Measurements from ENCODE around the gene UNK. TPM values are rescaled to one million over a fixed set of nuclear protein-coding genes. Genes with fewer than 3 reads are reported as not detected.
A peak's percentile ranks its signal among the peaks of the same experiment; 100 is the strongest.
"Not testable (repeated sequence)": the region's sequence is repeated elsewhere in the genome, so short reads cannot be mapped to it uniquely, and the experiment has no call there.

The UNK gene
- total RNA-seq, 2 donors from 2014 or later, result 19.0 to 22.1 TPM

DNA sequence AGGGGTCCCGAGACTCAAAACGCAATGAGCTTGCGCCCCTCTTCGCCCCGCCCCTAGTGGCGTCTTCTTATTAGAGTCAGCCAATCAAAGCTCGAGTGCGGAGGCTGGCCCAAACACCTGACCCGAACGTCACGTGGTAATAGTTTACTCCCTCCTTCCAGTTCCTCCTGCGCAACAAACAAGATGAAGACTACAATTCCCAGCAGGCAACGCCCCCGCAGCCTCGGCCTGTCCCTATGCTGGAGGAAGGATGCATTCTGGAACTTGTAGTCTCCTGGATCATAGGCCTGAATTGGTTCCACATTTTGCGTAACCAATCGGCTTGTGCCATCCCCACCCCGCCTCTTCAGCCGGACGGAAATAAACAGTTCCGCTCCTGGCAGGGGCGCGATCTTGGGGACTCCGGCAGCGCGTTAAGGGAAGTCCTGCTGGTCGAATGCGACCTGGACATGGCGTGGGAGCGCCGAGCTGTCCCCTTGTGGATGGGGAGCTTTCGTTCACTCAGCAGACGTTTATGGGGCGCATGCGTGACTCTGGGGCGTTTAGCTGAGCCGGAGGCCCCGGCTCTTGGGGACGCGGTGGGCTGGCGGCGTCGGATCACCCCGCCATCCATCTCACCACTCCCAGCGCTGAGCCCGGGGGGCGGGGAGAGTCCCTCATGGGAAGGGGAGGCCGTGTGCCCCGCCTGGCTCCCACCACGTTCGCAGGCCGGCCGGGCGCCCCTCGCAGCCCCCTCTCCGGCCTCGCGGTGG is 70.9 kb downstream of the UNK start, which contains the start of gene WBP2:
Gene WBP2, minus strand, starts transcription at position 26 of the 752 bp plus-strand sequence. CDS start 38 bp downstream, outside the sequence.
- H3K27ac Mint-ChIP-seq, result no peak within 1 kb of the TSS
- peaks cover 23% of the 10 kb centered on the region for H3K36me3 Mint-ChIP-seq (ENCODE audit: low read depth)
- H3K4me3 Mint-ChIP-seq, result no peak within 1 kb of the TSS
- peak; percentile 91 for ATAC-seq (replicated peaks)
- no peaks in the 10 kb centered on the region for H3K27me3 Mint-ChIP-seq
- H3K9me3 Mint-ChIP-seq, result no peaks in the 10 kb centered on the region
- H3K4me1 Mint-ChIP-seq, result peaks cover 12% of the 10 kb centered on the region

DNA sequence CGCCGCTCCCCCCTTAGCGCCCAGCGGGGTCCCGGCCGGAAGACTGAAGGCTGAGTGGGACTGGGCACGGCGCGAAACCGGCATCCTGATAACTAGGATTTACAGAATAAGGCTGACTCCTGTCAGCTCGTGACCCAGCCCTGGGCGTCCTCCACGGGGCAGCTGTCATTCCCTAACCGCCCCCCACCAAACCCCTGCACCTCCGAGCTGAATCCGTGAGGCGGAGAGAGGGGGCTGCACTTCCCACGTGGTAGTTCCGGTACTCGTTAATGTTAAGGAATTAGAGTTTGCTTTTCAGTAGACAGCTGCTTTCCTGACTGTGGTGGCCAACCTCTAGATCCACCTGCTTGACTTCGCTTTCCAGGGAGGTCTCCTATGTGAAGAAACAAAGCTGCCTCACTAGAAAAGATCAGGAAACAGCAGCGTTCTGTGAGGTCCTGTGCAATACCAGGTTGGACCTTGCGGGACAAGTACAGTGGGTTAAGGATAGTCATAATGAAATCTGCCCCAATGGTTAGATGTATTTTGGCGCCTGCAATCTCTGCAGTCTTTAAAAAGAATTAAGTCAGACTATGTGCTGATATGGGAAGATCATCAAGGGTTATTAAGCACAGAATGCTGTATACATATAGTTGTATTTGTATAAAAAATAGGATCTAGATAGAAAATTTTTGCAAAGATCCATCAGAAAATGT is 71.6 kb downstream of the UNK start:
- Mint-ChIP-seq H3K27ac (no peak overlapping the region), H3K4me3 (no peak overlapping the region), H3K4me1 (peaks cover 12% of the 10 kb centered on the region), H3K36me3 (ENCODE audit: low read depth) (peaks cover 16% of the 10 kb centered on the region), H3K27me3 (no peaks in the 10 kb centered on the region), H3K9me3 (no peaks in the 10 kb centered on the region)
- no peak for ATAC-seq (replicated peaks)

DNA sequence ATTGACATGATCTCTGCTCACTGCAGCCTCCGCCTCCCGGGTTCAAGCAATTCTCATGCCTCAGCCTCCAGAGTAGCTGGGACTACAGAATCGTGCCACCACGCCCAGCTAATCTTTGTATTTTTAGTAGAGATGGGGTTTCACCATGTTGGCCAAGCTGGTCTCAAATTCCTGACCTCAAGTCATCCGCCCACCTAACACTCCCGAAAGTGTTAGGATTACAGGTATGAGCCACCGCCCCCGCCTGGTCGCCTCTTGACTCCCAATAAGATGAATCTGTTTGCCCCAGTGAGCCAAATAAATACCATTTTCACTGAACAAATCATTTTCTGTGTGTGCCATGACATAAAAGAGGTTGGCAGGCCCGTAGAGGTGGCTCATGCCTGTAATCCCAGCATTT is 74.8 kb downstream of the UNK start:
- H3K36me3 Mint-ChIP-seq (ENCODE audit: low read depth); H3K9me3 Mint-ChIP-seq; ATAC-seq (replicated peaks); H3K27me3 Mint-ChIP-seq: not testable (repeated sequence)
- Mint-ChIP-seq H3K27ac (peak overlapping the region; percentile 52), H3K4me1 (peaks cover 14% of the 10 kb centered on the region), H3K4me3 (peak overlapping the region; percentile 25)

DNA sequence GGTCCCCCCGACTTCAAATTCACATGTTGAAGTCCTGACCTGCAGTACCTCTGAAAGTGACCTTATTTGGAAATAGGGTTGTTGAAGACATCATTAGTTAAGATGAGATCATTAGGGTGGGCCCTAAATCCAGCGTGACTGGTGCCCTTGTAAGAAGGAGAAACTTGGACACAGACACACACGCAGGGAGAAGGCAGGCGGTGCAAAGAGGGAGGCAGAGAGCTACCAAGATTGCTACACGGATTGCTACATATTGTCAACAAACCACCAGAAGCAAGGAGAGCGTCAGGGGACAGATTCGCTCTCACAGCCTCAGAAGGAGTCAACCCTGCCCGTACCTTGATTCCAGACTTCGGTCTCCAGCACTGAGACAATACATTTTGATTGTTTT is 77.3 kb downstream of the UNK start:
- Mint-ChIP-seq H3K4me3 (no peak overlapping the region), H3K4me1 (peaks cover 12% of the 10 kb centered on the region), H3K27ac (no peak overlapping the region), H3K36me3 (ENCODE audit: low read depth) (no peaks in the 10 kb centered on the region), H3K9me3 (no peaks in the 10 kb centered on the region), H3K27me3 (no peaks in the 10 kb centered on the region)
- ATAC-seq (replicated peaks), result no peak

DNA sequence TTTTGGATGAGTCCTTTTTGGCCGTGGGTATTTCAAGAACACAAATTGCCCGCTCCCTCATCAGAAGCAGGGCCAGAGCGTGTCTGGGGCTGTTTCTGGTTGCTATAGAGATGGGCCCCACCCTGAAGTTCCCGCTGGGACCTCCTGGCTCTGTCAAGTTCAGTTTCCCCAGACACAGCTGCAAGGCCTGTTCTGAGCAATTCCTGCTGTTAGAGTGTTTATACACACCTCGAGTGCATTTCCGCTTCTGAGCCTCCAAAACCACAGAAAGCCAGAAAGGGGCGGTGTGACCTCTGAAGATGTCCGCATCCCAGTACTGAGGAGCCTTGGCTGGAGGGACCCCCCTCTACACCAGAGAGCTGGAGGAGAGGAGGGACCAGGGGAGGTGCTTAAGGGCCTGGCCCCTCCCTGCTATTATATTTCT is 79.9 kb downstream of the UNK start:
- Mint-ChIP-seq H3K27ac (peak overlapping the region; percentile 86), H3K4me3 (peak overlapping the region; percentile 62), H3K4me1 (peaks cover 6% of the 10 kb centered on the region), H3K27me3 (no peaks in the 10 kb centered on the region), H3K36me3 (ENCODE audit: low read depth) (no peaks in the 10 kb centered on the region), H3K9me3 (no peaks in the 10 kb centered on the region)
- peak; percentile 78 for ATAC-seq (replicated peaks)

DNA sequence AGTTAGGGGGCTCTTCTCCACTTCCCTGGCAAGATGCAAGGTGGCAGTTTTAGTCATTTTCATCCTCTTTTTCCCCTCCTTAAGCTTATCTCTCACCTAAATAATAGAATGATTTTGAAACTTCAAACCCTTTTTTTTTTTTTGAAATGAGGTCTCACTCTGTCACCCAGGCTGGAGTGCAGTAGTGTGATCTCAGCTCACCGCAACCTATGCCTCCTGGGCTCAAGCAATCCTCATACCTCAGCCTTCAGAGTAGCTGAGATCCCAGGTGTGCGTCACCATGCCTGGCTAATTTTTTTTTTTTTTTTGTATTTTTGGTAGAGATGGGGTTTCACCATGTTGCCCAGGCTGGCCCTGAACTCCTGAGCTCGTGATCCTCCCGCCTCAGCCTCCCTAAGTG is 80.3 kb downstream of the UNK start:
- H3K27me3 Mint-ChIP-seq; H3K36me3 Mint-ChIP-seq (ENCODE audit: low read depth); H3K9me3 Mint-ChIP-seq; H3K4me1 Mint-ChIP-seq: not testable (repeated sequence)
- ATAC-seq (replicated peaks), result peak; percentile 81
- H3K27ac Mint-ChIP-seq, result peak overlapping the region; percentile 86
- peak overlapping the region; percentile 62 for H3K4me3 Mint-ChIP-seq

DNA sequence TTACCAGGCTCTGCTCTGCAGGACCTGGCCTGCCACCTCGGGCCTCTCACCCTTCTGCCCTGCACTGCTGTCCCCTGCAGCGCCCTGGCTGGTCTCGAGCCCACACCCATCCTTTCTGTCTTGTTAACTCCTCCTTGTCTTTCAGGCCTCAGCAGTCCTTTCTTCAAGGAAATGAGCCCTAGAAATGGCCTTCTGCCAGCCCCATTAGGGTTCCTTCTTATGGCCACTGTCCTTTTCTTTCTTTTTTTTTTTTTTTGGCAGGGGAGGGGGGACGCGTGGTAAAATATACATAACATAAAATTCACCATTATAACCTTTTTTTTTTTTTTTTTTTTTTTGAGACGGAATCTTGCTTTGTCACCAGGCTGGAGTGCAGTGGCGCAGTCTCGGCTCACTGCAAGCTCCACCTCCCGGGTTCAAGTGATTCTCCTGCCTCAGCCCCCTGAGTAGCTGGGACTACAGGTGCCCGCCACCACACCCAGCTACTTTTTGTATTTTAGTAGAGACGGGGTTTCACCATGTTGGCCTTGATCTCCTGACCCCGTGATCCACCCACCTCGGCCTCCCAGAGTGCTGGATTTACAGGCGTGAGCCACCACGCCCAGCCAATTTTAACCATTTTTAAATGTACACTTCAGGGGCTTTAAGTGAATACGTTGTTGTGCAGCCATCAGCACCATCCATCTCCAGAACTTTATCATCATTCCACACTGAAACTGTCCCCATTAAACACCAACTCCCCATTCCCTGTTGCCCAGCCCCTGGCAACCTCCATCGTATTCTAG is 81.0 kb downstream of the UNK start:
- H3K4me3 Mint-ChIP-seq, result peak overlapping the region; percentile 62
- not testable (repeated sequence) for H3K36me3 Mint-ChIP-seq (ENCODE audit: low read depth); H3K27me3 Mint-ChIP-seq; H3K4me1 Mint-ChIP-seq; ATAC-seq (replicated peaks); H3K9me3 Mint-ChIP-seq
- H3K27ac Mint-ChIP-seq, result peak overlapping the region; percentile 86

DNA sequence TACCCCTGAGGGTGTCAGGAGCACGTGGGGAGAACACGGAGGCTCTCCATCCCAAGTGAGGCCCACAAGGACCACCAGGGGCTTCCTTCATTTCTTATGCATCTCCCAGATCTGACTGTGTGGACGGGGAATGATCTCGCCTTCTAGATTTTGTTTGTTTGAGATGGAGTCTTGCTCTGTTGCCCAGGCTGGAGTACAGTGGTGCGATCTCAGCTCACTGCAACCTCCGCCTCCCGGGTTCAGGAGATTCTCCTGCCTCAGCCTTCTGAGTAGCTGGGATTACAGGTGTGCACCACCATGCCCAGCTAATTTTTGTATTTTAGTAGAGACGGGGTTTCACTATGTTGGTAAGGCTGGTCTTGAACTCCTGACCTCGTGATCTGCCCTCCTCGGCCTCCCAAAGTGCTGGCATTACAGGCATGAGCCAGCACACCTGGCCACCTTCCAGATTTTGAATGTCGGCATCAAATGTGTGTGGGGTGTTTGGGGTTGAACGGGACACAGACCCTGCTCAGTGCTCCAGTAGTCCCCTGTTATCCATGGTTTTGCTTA is 84.2 kb downstream of the UNK start:
- not testable (repeated sequence) for H3K27me3 Mint-ChIP-seq; H3K4me3 Mint-ChIP-seq; H3K27ac Mint-ChIP-seq; H3K9me3 Mint-ChIP-seq; H3K4me1 Mint-ChIP-seq; H3K36me3 Mint-ChIP-seq (ENCODE audit: low read depth); ATAC-seq (replicated peaks)

DNA sequence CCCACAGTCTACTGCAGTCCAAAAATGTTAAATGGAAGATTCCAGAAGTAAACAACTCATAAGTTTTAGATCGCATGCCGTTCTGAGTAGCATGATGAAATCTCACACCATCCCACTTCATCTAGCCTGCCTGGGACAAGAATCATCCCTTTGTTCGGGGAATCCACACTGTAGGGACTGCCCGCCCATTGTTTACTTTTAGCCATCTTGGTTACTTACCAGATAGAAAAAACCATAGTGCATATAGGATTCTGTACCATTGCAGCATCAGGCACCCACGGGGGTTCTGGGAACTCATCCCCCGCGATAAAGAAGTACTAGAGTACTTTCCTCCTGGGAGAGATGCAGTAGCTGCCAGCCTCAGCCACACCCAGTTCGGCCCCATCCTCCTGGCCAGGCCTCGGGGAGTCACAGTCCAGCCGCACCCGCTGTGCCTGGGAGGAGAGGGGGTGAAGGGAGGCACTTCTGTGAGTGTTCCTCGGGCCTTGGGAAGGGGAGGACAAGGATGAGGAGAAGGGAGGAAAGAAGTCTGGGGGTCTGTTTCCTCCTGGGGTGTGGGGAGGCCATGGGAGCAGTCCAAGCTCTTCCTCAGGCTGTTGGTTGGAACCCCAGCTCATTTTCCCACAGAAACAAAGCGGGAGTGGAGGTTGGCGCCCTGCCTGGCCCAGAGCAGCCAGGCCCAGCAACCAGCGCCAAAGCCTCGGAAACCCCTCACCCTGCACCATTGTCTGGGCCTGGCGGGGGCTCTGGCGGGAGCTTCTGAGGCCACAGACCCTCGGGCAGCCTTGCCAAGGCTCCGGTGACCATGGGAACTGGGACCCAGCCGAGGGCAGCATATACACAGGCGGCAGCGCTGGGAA is 84.9 kb downstream of the UNK start:
- no peaks in the 10 kb centered on the region for H3K36me3 Mint-ChIP-seq (ENCODE audit: low read depth)
- no peak overlapping the region for H3K27ac Mint-ChIP-seq
- no peak for ATAC-seq (replicated peaks)
- peaks cover 3% of the 10 kb centered on the region for H3K4me1 Mint-ChIP-seq
- H3K4me3 Mint-ChIP-seq, result no peak overlapping the region
- no peaks in the 10 kb centered on the region for H3K27me3 Mint-ChIP-seq
- H3K9me3 Mint-ChIP-seq, result no peaks in the 10 kb centered on the region

DNA sequence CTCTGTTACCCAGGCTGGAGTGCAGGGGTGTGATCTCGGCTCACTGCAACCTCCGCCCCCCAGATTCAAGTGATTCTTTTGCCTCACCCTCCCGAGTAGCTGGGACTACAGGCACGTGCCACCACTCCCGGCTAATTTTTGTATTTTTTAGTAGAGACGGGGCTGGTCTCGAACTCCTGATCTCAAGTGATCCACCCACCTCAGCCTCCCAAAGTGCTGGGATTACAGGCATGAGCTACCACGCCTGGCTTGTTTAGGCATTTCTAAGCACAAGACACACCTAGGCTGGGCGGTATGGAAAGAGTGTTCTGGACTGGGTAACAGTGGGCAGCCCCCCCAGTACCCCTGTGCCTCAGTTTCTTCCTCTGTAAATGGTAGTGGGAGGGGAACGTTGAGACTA is 85.6 kb downstream of the UNK start:
- H3K36me3 Mint-ChIP-seq (ENCODE audit: low read depth); H3K9me3 Mint-ChIP-seq; H3K27ac Mint-ChIP-seq; H3K27me3 Mint-ChIP-seq; ATAC-seq (replicated peaks); H3K4me1 Mint-ChIP-seq; H3K4me3 Mint-ChIP-seq: not testable (repeated sequence)

DNA sequence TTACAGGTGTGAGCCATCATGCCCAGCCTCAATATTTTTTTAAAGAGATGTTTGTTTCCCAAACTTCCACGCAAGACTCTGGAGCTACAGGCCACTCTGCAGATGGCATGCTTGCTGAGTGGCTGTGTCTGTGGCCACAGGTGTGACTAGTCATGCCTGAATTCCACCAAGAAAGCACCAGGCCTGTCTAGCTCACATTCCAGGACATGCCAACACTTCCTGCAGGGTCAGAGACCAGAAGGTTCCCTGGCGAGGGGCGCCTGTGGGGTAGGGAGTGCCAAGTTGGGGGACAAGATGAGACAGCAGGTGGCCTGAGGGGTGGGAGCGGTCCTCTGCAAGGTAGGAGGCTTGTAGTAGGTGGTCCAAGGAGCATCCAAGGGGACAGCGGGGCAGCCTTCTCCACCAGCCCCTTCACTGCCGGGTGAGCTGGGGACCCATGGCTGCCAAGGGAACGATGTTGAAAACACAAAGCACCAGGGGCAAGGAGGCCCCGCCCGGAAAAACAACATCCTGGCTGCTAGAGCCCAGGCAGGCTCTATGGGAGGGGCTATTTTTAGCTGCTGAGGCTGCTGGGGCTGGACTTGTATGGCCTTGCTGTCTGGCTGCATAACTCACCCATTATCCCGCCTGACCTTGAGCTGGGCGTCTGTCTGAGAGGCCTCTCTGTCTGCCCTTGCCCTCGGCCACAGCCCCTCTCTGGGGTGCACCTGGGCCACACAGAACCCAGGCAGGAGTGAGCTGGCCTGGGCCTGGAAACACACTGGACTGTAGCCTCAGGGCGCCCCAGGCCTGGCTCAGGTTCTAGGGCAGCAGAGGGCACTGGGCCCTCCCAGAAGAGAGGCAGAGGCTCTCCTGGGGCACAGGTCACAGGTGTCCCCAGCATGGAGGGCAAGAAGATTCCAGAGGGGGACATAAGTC is 88.1 kb downstream of the UNK start:
- H3K27ac Mint-ChIP-seq, result peak overlapping the region; percentile 73
- ATAC-seq (replicated peaks), result peak; percentile 18
- H3K27me3 Mint-ChIP-seq, result no peaks in the 10 kb centered on the region
- no peaks in the 10 kb centered on the region for H3K36me3 Mint-ChIP-seq (ENCODE audit: low read depth)
- H3K4me1 Mint-ChIP-seq, result no peaks in the 10 kb centered on the region
- H3K9me3 Mint-ChIP-seq, result no peaks in the 10 kb centered on the region
- no peak overlapping the region for H3K4me3 Mint-ChIP-seq

DNA sequence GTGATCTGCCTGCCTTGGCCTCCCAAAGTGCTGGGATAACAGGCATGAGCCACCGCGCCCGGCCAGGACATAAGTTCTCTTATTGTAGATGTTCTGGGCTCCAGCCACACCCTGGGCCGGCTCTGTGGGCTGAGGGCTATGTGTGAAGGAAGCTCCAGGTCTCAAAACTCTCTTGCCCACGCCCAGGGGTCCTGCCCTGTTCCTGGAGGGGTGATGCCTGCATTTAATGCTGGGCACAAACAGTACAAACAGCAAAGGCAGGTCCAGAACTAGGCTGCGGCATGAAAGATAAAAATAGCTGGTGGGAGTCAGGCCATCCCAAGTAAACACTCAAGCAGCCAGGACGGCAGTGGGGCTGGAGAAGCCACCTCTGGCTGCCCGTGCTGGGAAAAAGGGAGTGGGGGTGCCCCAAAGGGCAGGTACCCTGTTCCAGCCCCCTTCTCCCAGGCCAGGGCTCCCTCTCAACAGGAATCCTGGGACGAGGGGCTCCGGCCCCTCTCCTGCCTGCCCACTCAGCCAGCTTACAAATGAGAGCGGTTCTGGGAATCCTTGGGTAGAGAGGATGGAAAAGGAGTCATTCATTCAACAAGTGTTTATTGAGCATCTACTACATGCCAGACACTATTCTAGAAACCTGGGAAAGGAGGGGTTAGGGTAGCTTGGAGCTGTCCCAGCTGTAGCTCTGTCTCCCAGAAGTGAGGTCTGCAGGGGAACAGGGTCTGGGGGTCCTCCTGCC is 89.1 kb downstream of the UNK start:
- Mint-ChIP-seq H3K4me1 (no peaks in the 10 kb centered on the region), H3K4me3 (no peak overlapping the region)
- no peak for ATAC-seq (replicated peaks)

More for the DNA sequence above, 89.1 kb downstream of the UNK start:
- H3K36me3 Mint-ChIP-seq (ENCODE audit: low read depth), result no peaks in the 10 kb centered on the region
- H3K27me3 Mint-ChIP-seq, result no peaks in the 10 kb centered on the region
- H3K9me3 Mint-ChIP-seq, result no peaks in the 10 kb centered on the region
- peak overlapping the region; percentile 20 for H3K27ac Mint-ChIP-seq

All from activated T-helper 17 cell treated with anti-CD3 and anti-CD28 coated beads, Interleukin-2, amount 50 U/mL, for 72 hours (primary cell).